OCI-LY7 (cell line): ENCODE results near the gene TAF13.

Source experiments
- CTCF ChIP-seq: fragments of 200-600 bp; sonication (generic); conservative IDR thresholded peaks from 2 replicates; pipeline ENCODE4 v1.5.1; 2014; ENCODE audit warnings: mild to moderate bottlenecking, antibody characterized with exemption, low read length, moderate library complexity, mixed read lengths
- EZH2phosphoT487 ChIP-seq: fragments of 200-600 bp; sonication (generic); IDR thresholded peaks from 2 replicates; pipeline ENCODE4 v1.6.1; 2018; ENCODE audit warnings: low read depth, borderline replicate concordance, mild to moderate bottlenecking, mixed run types, antibody characterized with exemption, low read length, moderate library complexity, mixed read lengths

- TF ChIP-seq CTCF (no peak), EZH2phosphoT487 (no peak)
Observed at GRCh38 chr1:109025694-109026093, 50.1 kb downstream of the TAF13 start.
